Measurements from ENCODE around the gene ADAM15. TPM values are rescaled to one million over a fixed set of nuclear protein-coding genes. Genes with fewer than 3 reads are reported as not detected.

Gene ADAM15
- total and polyA plus RNA-seq, 2 donors (not counting 3 experiments of a cell fraction or from before 2014, with no cell fraction given) = 295 to 299 TPM

DNA sequence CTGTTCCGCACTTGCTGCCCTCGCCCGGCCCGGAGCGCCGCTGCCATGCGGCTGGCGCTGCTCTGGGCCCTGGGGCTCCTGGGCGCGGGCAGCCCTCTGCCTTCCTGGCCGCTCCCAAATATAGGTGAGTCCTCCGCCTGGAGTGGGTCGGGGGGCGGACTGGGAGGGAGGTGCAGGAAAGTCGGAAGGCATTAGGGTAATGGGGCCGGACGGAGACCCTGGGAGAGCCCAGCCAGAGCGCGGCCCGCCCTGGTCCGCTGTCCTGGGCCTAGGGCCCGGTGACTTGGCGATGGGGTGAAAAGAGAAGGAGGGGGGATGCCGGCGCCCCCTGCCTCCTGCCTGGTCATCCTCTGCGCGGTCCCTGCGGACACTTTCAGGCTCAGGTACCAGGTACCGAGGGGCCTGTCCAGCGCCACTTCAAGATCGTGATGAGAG lies 243 bp downstream of the ADAM15 start:
- Histone ChIP-seq H3K9me1 (replicated peaks; ENCODE audit: control insufficient read depth, extremely low read depth, insufficient read depth, low read length) (no peaks in the 10 kb centered on the region), H3K4me3 (replicated peaks in 1 of 3; ENCODE audit: insufficient read depth in 1 of 3, low read depth in 1 of 3, low read length in 3 of 3) (peak overlapping the region; percentile 66 to 75 (median 74)), H3K36me3 (ENCODE audit: control insufficient read depth in 2 of 2, extremely low read depth in 1 of 2, insufficient read depth in 2 of 2, low read length in 2 of 2) (peaks cover 5 to 13% of the 10 kb centered on the region in 2 experiments), H3K27ac (ENCODE audit: insufficient read depth, low read depth, low read length) (peak overlapping the region; percentile 25), H4K20me1 (replicated peaks; ENCODE audit: control insufficient read depth, extremely low read depth, insufficient read depth, low read length) (no peaks in the 10 kb centered on the region), H3K27me3 (ENCODE audit: control insufficient read depth in 2 of 2, insufficient read depth in 2 of 2, low read length in 2 of 2) (no peaks in the 10 kb centered on the region), H3K9ac (replicated peaks; ENCODE audit: extremely low read depth, insufficient read depth, low read length) (peak overlapping the region; percentile 42), H2AFZ (ENCODE audit: low read depth, low read length) (peak overlapping the region; percentile 4), H3K9me3 (replicated peaks; ENCODE audit: control insufficient read depth, insufficient read depth, low read length) (no peaks in the 10 kb centered on the region), H3K4me2 (ENCODE audit: insufficient read depth, low read length) (peak overlapping the region; percentile 86), H3K79me2 (ENCODE audit: control insufficient read depth, insufficient read depth, low read length) (peaks cover 21% of the 10 kb centered on the region), H3K4me1 (ENCODE audit: control insufficient read depth, extremely low read depth, insufficient read depth, low read length) (peaks cover 24% of the 10 kb centered on the region)
- TF ChIP-seq POLR2A (IDR thresholded peaks at IDR 0.05; ENCODE audit: low read depth, low read length) (peak; percentile 76), FOS (IDR thresholded peaks at IDR 0.05; ENCODE audit: borderline replicate concordance, insufficient read depth, low read length) (no peak), EZH2 (IDR thresholded peaks at IDR 0.05; ENCODE audit: borderline replicate concordance, low read depth, low read length, severe bottlenecking) (no peak), MYC (IDR thresholded peaks at IDR 0.05; ENCODE audit: low read depth, low read length) (no peak), JUN (IDR thresholded peaks at IDR 0.05; ENCODE audit: borderline replicate concordance, insufficient read depth, insufficient read length, low read depth) (no peak), CTCF (IDR thresholded peaks at IDR 0.05; ENCODE audit: extremely low read depth in 1 of 2, insufficient read depth in 1 of 2, low read depth in 1 of 2, low read length in 2 of 2) (no peak), POLR2AphosphoS5 (IDR thresholded peaks at IDR 0.05; ENCODE audit: insufficient read depth, low read depth, low read length) (peak; percentile 73)
- TF ChIP-seq, protein P1, sequence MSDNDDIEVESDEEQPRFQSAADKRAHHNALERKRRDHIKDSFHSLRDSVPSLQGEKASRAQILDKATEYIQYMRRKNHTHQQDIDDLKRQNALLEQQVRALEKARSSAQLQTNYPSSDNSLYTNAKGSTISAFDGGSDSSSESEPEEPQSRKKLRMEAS (IDR thresholded peaks at IDR 0.05; ENCODE audit: insufficient read depth, insufficient read length) = no peak
- FAIRE-seq (no peak), DNase-seq (ENCODE audit: low read depth, low spot score) (no peak)
- dilution Hi-C loops (cut with MboI; ENCODE audit: extremely low pct_ligation_motif_present, low sequenced_read_pairs) (no loop called here), intact Hi-C loops (cut with micrococcal nuclease) (loop anchor here (1.0 to 2.0 kb wide), 2 partner anchors 49 to 91 kb away; partner anchors contain the start of genes PYGO2 and ZBTB7B)
- TSS peak; percentile 10 for BruUV-seq (replicated peaks)
- POLR2A ChIA-PET = interaction anchor here (0.7 to 1.6 kb wide), 2 partner anchors 33 to 141 kb away, joined by 3 to 4 read pairs; no protein-coding TSS in a partner anchor
- CTCF ChIA-PET = interaction anchor here (0.5 to 6.1 kb wide), 35 partner anchors 9 to 142 kb away, joined by 3 to 59 read pairs (median 5); partner anchors contain the start of genes DCST1, DCST2, EFNA3 and EFNA4

Data from endothelial cell of umbilical vein (primary cell).